Stimulated activated naive CD8-positive, alpha-beta T cell treated with anti-CD3 and anti-CD28 coated beads, Interleukin-15, Interleukin-2, amounts not matched to agents 100 ng/mL and 50 ng/mL, for 24 hours (primary cell): Measurements from ENCODE around the gene TPBG.

ENCODE experiments used
- H3K27ac Mint-ChIP-seq: one replicate; pipeline ENCODE4 v1.8.0; 2021; ENCODE audit warnings: mild to moderate bottlenecking, mixed read lengths
- H3K27me3 Mint-ChIP-seq: one replicate; pipeline ENCODE4 v1.8.0; 2021; ENCODE audit warnings: mixed read lengths
- H3K36me3 Mint-ChIP-seq: one replicate; pipeline ENCODE4 v1.8.0; 2021; ENCODE audit warnings: low read depth, mixed read lengths
- H3K4me1 Mint-ChIP-seq: one replicate; pipeline ENCODE4 v1.8.0; 2021; ENCODE audit warnings: low read depth, mixed read lengths
- H3K4me3 Mint-ChIP-seq: one replicate; pipeline ENCODE4 v1.8.0; 2021; ENCODE audit warnings: mild to moderate bottlenecking, mixed read lengths
- H3K9me3 Mint-ChIP-seq: one replicate; pipeline ENCODE4 v1.8.0; 2021; ENCODE audit warnings: mixed read lengths

The TPBG gene

DNA sequence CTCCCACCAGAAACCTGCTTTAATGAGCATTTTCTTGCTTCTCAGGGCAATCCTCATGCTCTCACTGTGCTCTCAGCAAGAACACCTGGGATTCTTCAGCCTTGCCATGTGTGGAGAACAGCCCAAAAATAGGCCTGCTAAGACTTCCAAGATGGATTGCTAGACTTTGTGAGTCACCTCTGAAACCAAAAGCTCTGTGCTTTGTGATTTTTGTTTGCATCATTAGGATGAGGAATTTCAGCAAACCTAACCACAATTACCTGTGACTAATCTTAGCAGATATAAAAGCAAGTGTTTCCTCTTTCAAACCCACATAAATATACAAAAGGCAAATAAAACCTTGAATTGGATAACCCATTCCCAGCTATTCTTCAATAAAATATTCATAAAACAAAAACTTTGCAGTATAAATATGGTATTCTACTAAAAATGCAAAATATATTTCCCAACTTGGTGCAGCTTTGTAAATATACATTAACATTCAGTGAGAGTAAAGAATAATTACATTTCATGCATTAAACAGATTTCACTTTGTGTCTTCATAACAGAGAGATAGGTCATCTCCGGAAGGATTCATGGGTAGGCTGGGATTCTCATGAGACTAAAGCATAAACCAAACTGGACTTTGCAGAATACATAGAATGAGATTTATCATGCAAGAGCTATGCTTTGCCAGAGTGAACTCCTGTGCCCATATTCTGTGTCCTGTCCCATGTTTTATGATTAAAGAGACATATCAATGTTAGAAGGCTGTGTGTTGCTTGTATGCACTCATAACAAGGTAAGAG is 33.5 kb downstream of the TPBG start:
- Mint-ChIP-seq H3K27me3 (peaks cover 4% of the 10 kb centered on the region), H3K9me3 (no peaks in the 10 kb centered on the region), H3K36me3 (no peaks in the 10 kb centered on the region), H3K4me3 (no peak overlapping the region), H3K4me1 (no peaks in the 10 kb centered on the region), H3K27ac (no peak overlapping the region)

DNA sequence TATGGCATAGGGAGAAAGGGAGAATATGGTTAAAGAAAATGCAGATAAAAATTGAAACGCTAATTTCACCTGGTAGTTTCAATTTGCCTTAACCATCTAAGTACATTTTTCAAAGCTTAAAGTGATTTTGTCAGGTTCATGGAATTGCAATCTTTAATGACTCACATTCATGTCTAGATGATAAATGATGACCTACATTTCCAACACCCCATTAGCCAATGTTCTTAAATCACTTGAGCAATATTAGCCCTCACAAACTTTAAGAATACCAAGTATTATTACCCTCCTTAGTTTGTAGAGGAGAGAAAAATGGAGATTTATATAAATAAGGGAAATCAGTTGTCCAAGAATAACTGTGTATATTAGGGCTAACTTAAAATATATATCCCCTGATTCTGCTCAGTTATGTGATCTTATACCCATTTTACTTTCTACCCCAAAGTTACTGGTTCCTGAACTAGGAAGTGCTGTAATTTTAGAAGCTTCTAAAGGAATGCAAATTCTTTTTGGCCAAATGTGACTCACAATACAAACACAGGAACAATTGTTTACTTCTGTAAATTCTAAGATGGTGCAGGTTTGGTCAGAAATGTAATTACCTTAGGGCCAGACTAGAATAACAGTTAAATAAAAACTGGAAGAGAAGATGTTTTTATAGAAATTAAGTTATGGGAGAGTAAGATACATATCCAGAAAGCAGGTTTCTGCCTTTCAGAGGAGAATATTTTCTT is 34.5 kb downstream of the TPBG start:
- Mint-ChIP-seq H3K4me3 (no peak overlapping the region), H3K36me3 (no peaks in the 10 kb centered on the region), H3K4me1 (no peaks in the 10 kb centered on the region), H3K9me3 (no peaks in the 10 kb centered on the region), H3K27me3 (peaks cover 4% of the 10 kb centered on the region), H3K27ac (no peak overlapping the region)

DNA sequence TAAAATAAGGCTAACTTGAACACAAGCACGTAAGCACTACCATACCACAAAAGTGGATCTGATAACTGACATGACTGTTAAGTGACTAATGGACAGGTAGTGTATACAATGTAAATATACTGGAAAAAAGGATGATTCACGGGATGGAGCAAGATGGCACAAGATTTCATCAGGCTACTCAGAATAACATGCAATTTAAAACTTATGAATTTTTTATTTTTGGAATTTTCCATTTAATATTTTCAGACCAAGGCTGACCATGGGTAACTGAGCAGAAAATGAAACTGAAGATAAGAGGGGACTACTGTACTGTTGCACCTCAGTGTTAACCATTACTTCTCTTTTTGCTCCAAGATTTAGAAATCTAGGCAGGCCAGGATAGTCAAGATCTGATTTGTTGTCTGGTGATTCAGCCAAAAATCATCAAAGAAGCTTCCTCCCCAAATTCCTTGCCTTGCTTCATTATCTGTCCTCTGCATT is 45.4 kb downstream of the TPBG start:
- Mint-ChIP-seq H3K4me3 (no peak overlapping the region), H3K36me3 (no peaks in the 10 kb centered on the region), H3K4me1 (no peaks in the 10 kb centered on the region), H3K27ac (no peak overlapping the region), H3K27me3 (no peaks in the 10 kb centered on the region), H3K9me3 (no peaks in the 10 kb centered on the region)

DNA sequence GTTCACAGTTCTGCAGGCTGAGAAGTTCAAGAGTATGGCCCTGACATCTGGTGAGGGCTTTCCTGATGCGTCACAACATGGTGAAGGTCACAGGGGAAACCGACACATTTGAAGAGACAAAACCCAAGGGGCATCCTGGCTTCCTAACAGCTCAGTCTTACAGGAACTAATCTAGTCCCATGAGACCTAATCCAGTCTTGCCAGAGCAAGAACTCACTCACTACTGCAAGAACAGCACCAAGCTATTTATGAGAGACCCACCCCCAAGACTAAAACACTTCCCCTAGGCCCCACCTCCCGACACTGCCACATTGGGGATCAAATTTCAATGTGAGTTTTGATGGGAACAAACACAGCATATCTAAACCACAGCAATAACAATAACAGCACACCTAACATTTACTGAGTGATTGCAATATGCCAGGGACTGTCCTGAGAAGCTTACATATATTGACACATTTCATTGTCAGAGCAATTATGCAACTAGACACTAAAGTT is 46.6 kb downstream of the TPBG start:
- Mint-ChIP-seq H3K27ac (no peak overlapping the region), H3K27me3 (no peaks in the 10 kb centered on the region), H3K4me1 (no peaks in the 10 kb centered on the region)

DNA sequence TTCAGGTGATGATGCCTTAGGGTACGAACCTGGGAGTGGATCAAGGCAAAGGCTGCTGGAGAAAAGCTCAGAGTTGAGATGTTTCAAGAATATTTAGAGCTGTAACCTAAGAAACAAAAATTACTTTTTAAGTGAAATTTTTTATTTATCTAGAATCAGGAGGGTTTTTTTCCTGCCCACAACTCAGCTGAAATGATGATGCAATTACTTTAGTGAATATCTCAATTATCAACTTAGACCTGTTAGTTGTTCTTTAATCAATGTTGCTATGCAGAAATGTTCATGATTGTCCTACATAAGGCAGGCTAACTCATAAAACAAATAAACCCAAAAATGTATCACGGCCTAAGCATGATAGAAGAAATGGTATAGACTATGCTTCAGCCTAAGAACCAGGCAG is 50.3 kb downstream of the TPBG start:
- H3K27me3 Mint-ChIP-seq: no peaks in the 10 kb centered on the region
- no peak overlapping the region for H3K27ac Mint-ChIP-seq
- H3K4me3 Mint-ChIP-seq: no peak overlapping the region
- H3K9me3 Mint-ChIP-seq: no peaks in the 10 kb centered on the region
- H3K36me3 Mint-ChIP-seq: no peaks in the 10 kb centered on the region
- H3K4me1 Mint-ChIP-seq: no peaks in the 10 kb centered on the region

More for the DNA sequence above, 46.6 kb downstream of the TPBG start:
- Mint-ChIP-seq H3K9me3 (no peaks in the 10 kb centered on the region), H3K4me3 (no peak overlapping the region), H3K36me3 (no peaks in the 10 kb centered on the region)

DNA sequence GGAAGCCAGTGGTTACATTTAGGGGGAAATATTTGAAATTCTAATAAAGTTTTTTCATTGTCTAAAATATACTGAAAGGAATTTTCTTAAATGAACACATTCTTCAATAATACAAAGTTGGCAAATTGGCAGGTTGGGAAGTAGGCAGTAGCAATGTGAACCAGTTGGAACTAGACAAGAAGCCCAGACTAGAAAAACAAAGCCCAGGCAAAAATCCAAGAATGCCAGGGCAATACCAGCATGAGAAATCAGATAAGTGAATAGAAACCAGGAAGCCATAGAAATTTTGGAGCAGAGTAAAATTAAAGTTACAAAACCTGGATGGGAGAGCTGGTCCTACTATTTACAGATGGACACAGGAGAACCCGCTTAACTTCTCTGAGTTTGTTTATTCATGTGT is 52.2 kb downstream of the TPBG start:
- H3K9me3 Mint-ChIP-seq: no peaks in the 10 kb centered on the region
- H3K27ac Mint-ChIP-seq: no peak overlapping the region
- no peak overlapping the region for H3K4me3 Mint-ChIP-seq
- no peaks in the 10 kb centered on the region for H3K36me3 Mint-ChIP-seq
- H3K27me3 Mint-ChIP-seq: no peaks in the 10 kb centered on the region
- H3K4me1 Mint-ChIP-seq: no peaks in the 10 kb centered on the region

DNA sequence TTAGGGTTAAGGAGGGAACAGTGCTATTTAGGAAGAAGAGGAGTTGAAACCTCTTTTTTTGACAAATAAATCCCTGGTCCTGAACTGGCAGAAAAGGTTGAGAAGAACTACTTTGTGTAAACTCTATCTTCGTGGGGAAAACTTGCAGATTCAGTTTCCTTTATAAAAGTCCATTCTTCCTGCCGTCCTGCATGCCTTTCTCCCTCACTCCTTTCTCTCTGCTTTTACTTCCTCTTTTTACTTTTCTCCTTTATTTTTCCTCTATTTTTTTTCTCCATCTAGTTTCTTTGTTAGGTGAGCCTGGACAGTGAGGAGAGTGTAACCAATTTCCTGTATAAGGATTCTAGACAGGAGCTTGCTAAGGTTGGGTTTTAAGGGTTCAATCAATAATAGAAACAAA is 52.7 kb downstream of the TPBG start:
- Mint-ChIP-seq H3K9me3 (no peaks in the 10 kb centered on the region), H3K36me3 (no peaks in the 10 kb centered on the region), H3K4me1 (no peaks in the 10 kb centered on the region)

More for the DNA sequence above, 52.7 kb downstream of the TPBG start:
- no peaks in the 10 kb centered on the region for H3K27me3 Mint-ChIP-seq
- H3K4me3 Mint-ChIP-seq: no peak overlapping the region
- no peak overlapping the region for H3K27ac Mint-ChIP-seq
